GM12864 (cell line): ENCODE data around the gene AOAH.

Experiments
- DNase-seq: peaks from one replicate; pipeline ENCODE4 v3.0.0-alpha.2; 2011; ENCODE audit warnings: low read depth
- H3K4me3 ChIP-seq: 2 replicates; pipeline ENCODE4 v1.5.1; 2011; ENCODE audit warnings: mild to moderate bottlenecking, low read depth, low read length, control low read depth
- TF ChIP-seq, protein P1 (sequence below): IDR thresholded peaks from 2 replicates; pipeline ENCODE4 v1.5.1; 2011; ENCODE audit warnings: low read depth, mild to moderate bottlenecking, moderate library complexity, low read length, control low read depth, inconsistent platforms; ENCODE audit errors: missing control alignments

AOAH gene

GRCh38 chr7:36549029-36549428 lies 175.3 kb downstream of the AOAH start:
- H3K4me3 ChIP-seq: no peak overlapping the region
- DNase-seq: no peak
- TF ChIP-seq, protein P1, sequence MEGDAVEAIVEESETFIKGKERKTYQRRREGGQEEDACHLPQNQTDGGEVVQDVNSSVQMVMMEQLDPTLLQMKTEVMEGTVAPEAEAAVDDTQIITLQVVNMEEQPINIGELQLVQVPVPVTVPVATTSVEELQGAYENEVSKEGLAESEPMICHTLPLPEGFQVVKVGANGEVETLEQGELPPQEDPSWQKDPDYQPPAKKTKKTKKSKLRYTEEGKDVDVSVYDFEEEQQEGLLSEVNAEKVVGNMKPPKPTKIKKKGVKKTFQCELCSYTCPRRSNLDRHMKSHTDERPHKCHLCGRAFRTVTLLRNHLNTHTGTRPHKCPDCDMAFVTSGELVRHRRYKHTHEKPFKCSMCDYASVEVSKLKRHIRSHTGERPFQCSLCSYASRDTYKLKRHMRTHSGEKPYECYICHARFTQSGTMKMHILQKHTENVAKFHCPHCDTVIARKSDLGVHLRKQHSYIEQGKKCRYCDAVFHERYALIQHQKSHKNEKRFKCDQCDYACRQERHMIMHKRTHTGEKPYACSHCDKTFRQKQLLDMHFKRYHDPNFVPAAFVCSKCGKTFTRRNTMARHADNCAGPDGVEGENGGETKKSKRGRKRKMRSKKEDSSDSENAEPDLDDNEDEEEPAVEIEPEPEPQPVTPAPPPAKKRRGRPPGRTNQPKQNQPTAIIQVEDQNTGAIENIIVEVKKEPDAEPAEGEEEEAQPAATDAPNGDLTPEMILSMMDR: no peak

DNA sequence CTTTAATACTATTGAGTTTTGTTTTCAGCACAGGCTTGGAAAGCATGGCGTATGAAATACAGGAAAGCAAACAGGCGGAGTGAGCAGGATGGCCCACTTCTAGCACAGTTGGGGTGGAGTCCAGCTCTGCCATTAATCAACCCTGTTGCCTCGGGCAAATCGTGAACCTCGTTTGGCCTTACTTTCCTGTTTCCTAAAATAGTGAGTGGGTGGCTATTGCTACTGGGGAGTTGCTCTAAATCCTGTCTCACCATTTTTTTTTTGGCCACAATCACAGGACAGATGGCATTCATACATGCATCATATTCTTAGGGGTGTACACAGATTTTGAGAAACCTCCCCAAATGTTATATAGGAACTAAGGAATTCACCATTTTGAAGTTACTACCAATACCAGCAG lies 176.9 kb downstream of the AOAH start:
- TF ChIP-seq, protein P1: no peak
- no peak for DNase-seq
- no peak overlapping the region for H3K4me3 ChIP-seq

GRCh38 chr7:36546331-36546730 lies 178.0 kb downstream of the AOAH start:
- no peak overlapping the region for H3K4me3 ChIP-seq
- DNase-seq: no peak
- TF ChIP-seq, protein P1: no peak

DNA sequence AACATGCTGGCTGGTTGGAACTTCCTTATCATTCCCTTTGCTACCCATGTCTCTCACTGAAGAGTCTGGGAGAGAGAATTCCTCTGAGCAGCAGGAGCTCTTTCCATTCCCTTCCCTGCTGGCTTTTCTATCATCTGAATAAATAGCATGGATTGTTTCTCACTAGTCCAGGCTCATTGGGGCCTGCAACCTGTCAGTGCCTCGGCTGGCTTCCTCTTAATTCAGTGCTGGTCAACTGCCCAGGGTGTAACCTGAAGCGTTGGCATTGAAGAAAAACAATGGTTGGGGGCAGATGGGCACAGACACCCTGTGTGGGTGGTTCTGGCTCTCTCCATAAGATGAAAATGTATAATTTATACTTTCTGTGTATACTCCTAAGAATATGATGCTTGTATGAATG lies 179.0 kb downstream of the AOAH start:
- H3K4me3 ChIP-seq: no peak overlapping the region
- TF ChIP-seq, protein P1: no peak
- no peak for DNase-seq

- TF ChIP-seq, protein P1: no peak
- no peak overlapping the region for H3K4me3 ChIP-seq
- no peak for DNase-seq
Measured at GRCh38 chr7:36538126-36538525, 186.2 kb downstream of the AOAH start.

DNA sequence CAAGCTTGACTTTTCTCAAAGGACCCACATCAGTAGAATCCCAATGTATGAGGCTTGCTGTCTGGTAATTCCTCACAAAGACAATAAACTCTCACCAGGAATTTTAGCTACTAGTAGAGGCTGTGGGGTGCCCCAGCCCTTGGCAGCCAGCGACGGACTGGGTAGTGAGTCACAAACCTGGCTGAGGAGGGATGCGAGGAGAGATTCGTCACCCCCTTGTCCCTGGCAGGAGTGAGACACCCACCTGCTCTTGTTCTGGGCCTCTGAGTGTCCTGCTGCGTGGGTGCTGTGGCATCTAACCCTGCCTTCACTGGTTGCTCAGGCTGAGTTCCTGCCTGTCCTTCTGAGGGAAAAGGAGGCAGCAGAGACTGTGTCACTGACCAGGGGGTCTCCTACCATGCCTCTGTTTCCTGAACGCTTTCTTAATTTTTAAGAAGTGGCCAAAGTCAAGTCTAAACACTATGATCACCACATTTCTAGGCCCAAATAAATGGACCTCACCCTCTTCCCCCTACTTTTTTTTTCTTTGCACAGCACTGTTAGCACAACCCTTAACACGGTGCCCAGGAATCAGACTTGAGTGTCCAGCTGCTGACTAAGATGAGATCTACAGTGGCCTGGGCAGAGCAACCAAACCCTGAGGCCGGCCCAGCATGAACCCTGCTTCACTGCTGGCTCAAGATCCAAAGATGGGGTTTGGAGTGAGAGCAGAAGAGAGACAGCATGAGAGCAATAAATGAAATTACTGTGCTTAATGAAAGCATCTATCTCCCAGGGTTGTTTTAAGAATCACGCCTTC lies 188.2 kb downstream of the AOAH start:
- TF ChIP-seq, protein P1: no peak
- H3K4me3 ChIP-seq: no peak overlapping the region
- no peak for DNase-seq

DNA sequence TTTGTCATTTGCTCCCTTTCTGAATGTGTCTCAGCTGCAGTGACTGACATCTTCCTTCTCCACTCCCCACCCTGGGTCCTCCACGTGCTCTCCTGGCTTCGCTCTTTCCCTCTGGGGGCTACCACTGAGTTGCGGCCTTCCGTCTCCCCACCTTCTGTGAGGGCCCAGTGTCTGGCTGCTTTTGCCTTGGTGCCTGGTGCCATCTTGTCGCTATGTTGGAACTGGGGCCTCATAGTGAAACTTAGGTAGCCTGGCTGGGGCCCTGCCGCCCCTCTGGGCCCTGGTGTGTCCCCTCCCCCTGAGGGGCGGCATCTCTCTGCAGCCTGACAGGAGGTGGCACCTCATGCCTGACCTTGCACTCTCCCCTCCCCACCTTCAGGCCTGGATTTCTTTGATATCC lies 190.6 kb downstream of the AOAH start:
- no peak for DNase-seq
- TF ChIP-seq, protein P1: no peak
- H3K4me3 ChIP-seq: no peak overlapping the region
